Adrenal gland (tissue), 12 donors: ENCODE data around the gene ATG4B. TPM values are rescaled to one million over a fixed set of nuclear protein-coding genes. Genes with fewer than 3 reads are reported as not detected.

Source experiments
- DNase-seq, 7 donors: peaks; one replicate each; pipeline ENCODE4 v3.0.0-alpha.2; 2019 to 2020
- H3K27ac ChIP-seq, 5 donors: fragments of 200-600 bp; sonication (generic) in 4 of 5; 1 replicate in 3 of 5; 2 replicates in 2 of 5; pipeline versions ENCODE4 v1.5.1 to v1.8.0; 2016 to 2020; ENCODE audit warnings: mild to moderate bottlenecking in 1 of 5
- H3K27me3 ChIP-seq: fragments of 200-600 bp; 2 replicates; pipeline ENCODE4 v1.8.0; 2021
- H3K36me3 ChIP-seq, 2 donors: fragments of 200-600 bp; replicated peaks in 1 of 2; 1 replicate in 1 of 2; 2 replicates in 1 of 2; pipeline versions ENCODE4 v1.5.1 to v1.8.0; 2018 to 2022
- H3K4me1 ChIP-seq, 2 donors: fragments of 200-600 bp; replicated peaks in 1 of 2; 1 replicate in 1 of 2; 2 replicates in 1 of 2; pipeline versions ENCODE4 v1.5.1 to v1.8.0; 2018 to 2021
- H3K4me3 ChIP-seq, 4 donors: fragments of 200-600 bp; sonication (generic) in 3 of 4; one replicate each; pipeline ENCODE4 v1.5.1; 2016 to 2018
- H3K9me3 ChIP-seq, 3 donors: fragments of 200-600 bp; sonication (generic) in 1 of 3; replicated peaks in 1 of 3; 1 replicate in 2 of 3; 2 replicates in 1 of 3; pipeline versions ENCODE4 v1.5.1 to v1.8.0; 2016 to 2021
- POLR2A ChIP-seq, 2 donors: fragments of 450-650 bp; IDR thresholded peaks; one replicate each; pipeline ENCODE4 v1.6.1; 2017; ENCODE audit warnings: antibody characterized with exemption in 2 of 2, mild to moderate bottlenecking in 2 of 2, moderate library complexity in 1 of 2
- WGBS, 4 donors: extraction: QIAGEN DNeasy Blood & Tissue Kit in 2 of 4; methylation state at CpG; one replicate each; pipeline versions ENCODE4 v1.1.5 to v1.1.7; 2013 to 2017; 5-methylcytosine and 5-hydroxymethylcytosine counted together
- intact Hi-C, 2 donors: fragments of 100-400 bp; cut with DNase I; formaldehyde crosslinking; loops; one replicate each; pipeline versions ENCODE4 v1.14.1 to v1.15.0; 2022 to 2023
- polyA plus RNA-seq, 3 donors: library from polyadenylated mRNA; stranded (reverse); fragments of 200-250 nt in 2 of 3; fragments of 350-450 nt in 1 of 3; fragmentation: Illumina TruSeq in 1 of 3; extraction: RNeasy Lipid Tissue Mini Kit (QIAGEN cat#74804) in 1 of 3; gene quantifications; one replicate each; pipeline ENCODE4 v1.2.3, GENCODE V29; 2013 to 2014
- total RNA-seq, 9 donors: library from RNA; depleted of rRNA in 4 of 9; stranded (reverse); fragments of >200 nt in 4 of 9; fragments of 120-200 nt in 1 of 9; fragmentation: NEBNext Ultra II Directional in 1 of 9; extraction: Animal tissue kit (Norgen Biotek cat#: 25700) in 1 of 9; gene quantifications; one replicate each; pipeline versions ENCODE4 v1.1.0 to v1.2.4, GENCODE V29; 2013 to 2023
- TF ChIP-seq, protein P1 (sequence below), 6 experiments: fragments of 450-650 bp in 4 of 6; fragments of 200-600 bp in 2 of 6; sonication (generic) in 1 of 6; IDR thresholded peaks; 1 replicate in 5 of 6; 2 replicates in 1 of 6; pipeline versions ENCODE4 v1.5.1 to v1.8.0; 2016 to 2021; ENCODE audit warnings: antibody characterized with exemption in 6 of 6, mild to moderate bottlenecking in 2 of 6, moderate library complexity in 1 of 6
- donor health status: healthy with polysubstance abuse.
- donor health status: Bipolar disorder and iron deficiency.
- donor health status: DM: yes; HTN: yes; CAD: no.
- donor health status: DM: no; HTN: no; CAD: no.
- donor health status: DM: no; HTN: no; CAD: no.
- donor health status: DM: yes; HTN: yes; CAD: no.

Gene ATG4B
- total and polyA plus RNA-seq, 12 donors = 37.3 to 167 (median 60.2) TPM

GRCh38 chr2:241654551-241654950 is 17.1 kb downstream of the ATG4B start:
- Histone ChIP-seq H3K9me3 (no peaks in the 10 kb centered on the region), H3K36me3 (peaks cover 0 to 68% of the 10 kb centered on the region in 2 donors), H3K4me1 (no peaks in the 10 kb centered on the region), H3K27ac (no peak overlapping the region), H3K4me3 (no peak overlapping the region), H3K27me3 (no peaks in the 10 kb centered on the region)
- DNase-seq = no peak
- TF ChIP-seq POLR2A (IDR thresholded peaks at IDR 0.05) = no peak
- TF ChIP-seq, protein P1, sequence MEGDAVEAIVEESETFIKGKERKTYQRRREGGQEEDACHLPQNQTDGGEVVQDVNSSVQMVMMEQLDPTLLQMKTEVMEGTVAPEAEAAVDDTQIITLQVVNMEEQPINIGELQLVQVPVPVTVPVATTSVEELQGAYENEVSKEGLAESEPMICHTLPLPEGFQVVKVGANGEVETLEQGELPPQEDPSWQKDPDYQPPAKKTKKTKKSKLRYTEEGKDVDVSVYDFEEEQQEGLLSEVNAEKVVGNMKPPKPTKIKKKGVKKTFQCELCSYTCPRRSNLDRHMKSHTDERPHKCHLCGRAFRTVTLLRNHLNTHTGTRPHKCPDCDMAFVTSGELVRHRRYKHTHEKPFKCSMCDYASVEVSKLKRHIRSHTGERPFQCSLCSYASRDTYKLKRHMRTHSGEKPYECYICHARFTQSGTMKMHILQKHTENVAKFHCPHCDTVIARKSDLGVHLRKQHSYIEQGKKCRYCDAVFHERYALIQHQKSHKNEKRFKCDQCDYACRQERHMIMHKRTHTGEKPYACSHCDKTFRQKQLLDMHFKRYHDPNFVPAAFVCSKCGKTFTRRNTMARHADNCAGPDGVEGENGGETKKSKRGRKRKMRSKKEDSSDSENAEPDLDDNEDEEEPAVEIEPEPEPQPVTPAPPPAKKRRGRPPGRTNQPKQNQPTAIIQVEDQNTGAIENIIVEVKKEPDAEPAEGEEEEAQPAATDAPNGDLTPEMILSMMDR (IDR thresholded peaks at IDR 0.05) = no peak
- 86 to 92% (median 89%) methylated on average over 9 to 12 of the region's 12 CpGs for WGBS, 4 donors
- intact Hi-C loops = no loop called here

GRCh38 chr2:241655516-241656189 is 18.2 kb downstream of the ATG4B start:
- WGBS, 4 donors = 88 to 94% (median 90%) methylated on average over 17 of the region's 17 CpGs
- intact Hi-C loops = no loop called here
- no peaks in the 10 kb centered on the region for H3K4me1 ChIP-seq
- no peaks in the 10 kb centered on the region for H3K9me3 ChIP-seq
- no peak overlapping the region for H3K4me3 ChIP-seq
- H3K27ac ChIP-seq = no peak overlapping the region
- H3K36me3 ChIP-seq = peaks cover 0 to 79% of the 10 kb centered on the region in 2 donors
- no peak for TF ChIP-seq POLR2A (IDR thresholded peaks at IDR 0.05)
- TF ChIP-seq, protein P1 (IDR thresholded peaks at IDR 0.05) = no peak
- DNase-seq = no peak
- no peaks in the 10 kb centered on the region for H3K27me3 ChIP-seq

DNA sequence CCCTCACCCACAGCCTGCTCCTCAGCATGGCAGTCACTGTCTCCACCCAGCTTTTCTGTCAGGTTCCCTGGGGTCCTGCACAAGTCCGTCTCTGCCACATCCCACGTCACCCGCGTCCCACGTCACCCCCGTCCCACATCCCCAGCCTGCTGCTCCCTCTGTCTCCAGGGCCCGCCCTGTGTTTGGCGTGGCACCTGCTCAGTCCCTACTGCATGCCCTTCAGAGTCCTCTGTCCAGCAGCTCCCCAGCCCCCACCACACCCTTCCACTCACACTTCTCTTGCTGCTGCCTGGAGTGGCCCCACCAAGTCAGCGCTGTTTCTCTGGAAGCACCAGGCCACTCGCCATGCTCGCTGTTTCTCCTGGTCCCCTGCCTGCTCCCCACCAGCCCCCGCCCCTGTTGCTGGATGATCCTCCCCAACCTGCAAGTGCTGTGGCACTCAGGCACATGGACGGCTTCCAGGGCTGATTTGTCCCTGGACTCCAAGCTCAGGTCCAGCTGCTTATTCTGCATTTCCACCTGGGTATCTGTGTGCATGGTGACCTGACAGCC is 18.8 kb downstream of the ATG4B start:
- Histone ChIP-seq H3K4me1 (no peaks in the 10 kb centered on the region), H3K36me3 (peaks cover 0 to 80% of the 10 kb centered on the region in 2 donors), H3K9me3 (no peaks in the 10 kb centered on the region), H3K27ac (no peak overlapping the region), H3K27me3 (no peaks in the 10 kb centered on the region), H3K4me3 (no peak overlapping the region)
- intact Hi-C loops = no loop called here
- DNase-seq = no peak
- TF ChIP-seq, protein P1 (IDR thresholded peaks at IDR 0.05) = no peak
- TF ChIP-seq POLR2A (IDR thresholded peaks at IDR 0.05) = no peak
- WGBS, 4 donors = 92 to 97% (median 95%) methylated on average over 11 to 13 of the region's 13 CpGs

- no peak overlapping the region for H3K4me3 ChIP-seq
- no peaks in the 10 kb centered on the region for H3K27me3 ChIP-seq
- DNase-seq = no peak
- intact Hi-C loops = no loop called here
- H3K36me3 ChIP-seq = peaks cover 0 to 64% of the 10 kb centered on the region in 2 donors
- no peak for TF ChIP-seq POLR2A (IDR thresholded peaks at IDR 0.05)
- TF ChIP-seq, protein P1 (IDR thresholded peaks at IDR 0.05) = no peak
- H3K9me3 ChIP-seq = no peaks in the 10 kb centered on the region
- WGBS, 4 donors = 84 to 97% (median 88%) methylated on average over 13 to 15 of the region's 15 CpGs
- H3K27ac ChIP-seq = no peak overlapping the region
- H3K4me1 ChIP-seq = no peaks in the 10 kb centered on the region
These were observed 20.3 kb downstream of the ATG4B start for GRCh38 chr2:241657786-241658254.
